H1 (cell line): ENCODE results near the gene UBTD1. TPM values are rescaled to one million over a fixed set of nuclear protein-coding genes. Genes with fewer than 3 reads are reported as not detected.

ENCODE experiments used
- CTCF ChIA-PET: fragments of 300-600 bp; sonication (Branson Sonifier 250); formaldehyde crosslinking; loops from one replicate; lab custom pipeline; 2021; ENCODE audit not compliant: partially characterized antibody; lab: Charles Lee
- POLR2A ChIA-PET: fragments of 300-600 bp; sonication (Branson Sonifier 250); formaldehyde crosslinking; loops from one replicate; lab custom pipeline; 2021; ENCODE audit warnings: inconsistent platforms; ENCODE audit not compliant: partially characterized antibody; lab: Charles Lee
- DNase-seq, 2 experiments: peaks; one replicate each; pipeline versions ENCODE4 v3.0.0 to v3.0.0-alpha.2; 2010 to 2022; ENCODE audit warnings: low spot score in 2 of 2, low read depth in 1 of 2, mixed read lengths in 1 of 2
- FAIRE-seq: peaks from 2 replicates; lab custom pipeline; 2011; peaks lifted over from hg19 to GRCh38; lab: Jason Lieb, UNC
- H2AFZ ChIP-seq: 2 replicates; pipeline ENCODE4 v1.8.1; 2012; ENCODE audit warnings: low read length, inconsistent platforms
- H2AK5ac ChIP-seq: 2 replicates; pipeline ENCODE4 v1.6.1; 2013; ENCODE audit warnings: low read depth, low read length
- H2BK120ac ChIP-seq: replicated peaks from 2 replicates; pipeline ENCODE3; 2013; ENCODE audit warnings: low read depth, low read length, inconsistent platforms
- H2BK12ac ChIP-seq: 2 replicates; pipeline ENCODE4 v1.6.1; 2013; ENCODE audit warnings: low read depth, low read length
- H2BK15ac ChIP-seq: 2 replicates; pipeline ENCODE4 v1.6.1; 2013; ENCODE audit warnings: low read length
- H2BK20ac ChIP-seq: 2 replicates; pipeline ENCODE4 v1.6.1; 2013; ENCODE audit warnings: low read length
- H2BK5ac ChIP-seq: 2 replicates; pipeline ENCODE4 v1.6.1; 2013; ENCODE audit warnings: low read depth, low read length
- H3K14ac ChIP-seq: 2 replicates; pipeline ENCODE4 v1.6.1; 2013; ENCODE audit warnings: inconsistent platforms; ENCODE audit not compliant: insufficient read length
- H3K18ac ChIP-seq: 2 replicates; pipeline ENCODE4 v1.6.1; 2013; ENCODE audit warnings: low read length; ENCODE audit errors: extremely low read depth
- H3K23ac ChIP-seq: 2 replicates; pipeline ENCODE4 v1.6.1; 2013; ENCODE audit warnings: inconsistent platforms; ENCODE audit not compliant: insufficient read length
- H3K23me2 ChIP-seq: 2 replicates; pipeline ENCODE4 v1.6.1; 2013; ENCODE audit warnings: low read depth, low read length
- H3K27ac ChIP-seq: 2 replicates; pipeline ENCODE4 v1.6.1; 2011; ENCODE audit warnings: low read depth, low read length, inconsistent platforms
- H3K27me3 ChIP-seq, 4 experiments: replicated peaks in 1 of 4; 1 replicate in 1 of 4; 2 replicates in 3 of 4; pipeline versions ENCODE4 v1.6.1 to v1.8.1; 2011 to 2013; ENCODE audit warnings: low read length in 3 of 4, mild to moderate bottlenecking in 3 of 4, inconsistent platforms in 2 of 4, mixed read lengths in 2 of 4, moderate library complexity in 1 of 4; ENCODE audit not compliant: control insufficient read depth in 3 of 4, insufficient read depth in 3 of 4; ENCODE audit errors: extremely low read depth in 1 of 4
- H3K36me3 ChIP-seq, 4 experiments: 2 replicates each; pipeline versions ENCODE4 v1.6.1 to v1.8.1; 2011 to 2013; ENCODE audit warnings: mild to moderate bottlenecking in 4 of 4, low read length in 3 of 4, moderate library complexity in 2 of 4, control low read depth in 1 of 4, inconsistent platforms in 1 of 4; ENCODE audit not compliant: insufficient read depth in 4 of 4, control insufficient read depth in 2 of 4
- H3K4ac ChIP-seq: replicated peaks from 2 replicates; pipeline ENCODE3; 2013; ENCODE audit warnings: low read length, low read depth, mixed read lengths, inconsistent platforms; ENCODE audit not compliant: insufficient read length
- H3K4me1 ChIP-seq, 4 experiments: replicated peaks in 1 of 4; 1 replicate in 1 of 4; 2 replicates in 3 of 4; pipeline versions ENCODE4 v1.6.1 to v1.8.1; 2011 to 2013; ENCODE audit warnings: low read length in 3 of 4, inconsistent platforms in 2 of 4, mixed read lengths in 1 of 4; ENCODE audit not compliant: insufficient read depth in 4 of 4, control insufficient read depth in 3 of 4
- H3K4me2 ChIP-seq, 2 experiments: 2 replicates each; pipeline versions ENCODE4 v1.6.1 to v1.8.1; 2011 to 2013; ENCODE audit warnings: low read depth in 2 of 2, low read length in 2 of 2, control low read depth in 1 of 2, inconsistent platforms in 1 of 2, mild to moderate bottlenecking in 1 of 2; ENCODE audit not compliant: insufficient read depth in 1 of 2
- H3K4me3 ChIP-seq, 4 experiments: fragments of 200-600, 300-600 bp in 1 of 4; sonication (generic), shearing (Covaris generic), sonication (Bioruptor Twin) in 1 of 4; 2 replicates each; pipeline versions ENCODE4 v1.5.1 to v1.8.1; 2011 to 2016; ENCODE audit warnings: low read length in 4 of 4, low read depth in 3 of 4, control low read depth in 2 of 4, inconsistent platforms in 2 of 4, mild to moderate bottlenecking in 2 of 4, mixed read lengths in 1 of 4, moderate library complexity in 1 of 4; ENCODE audit not compliant: insufficient read depth in 2 of 4; ENCODE audit errors: extremely low read depth in 1 of 4
- H3K56ac ChIP-seq: replicated peaks from 2 replicates; pipeline ENCODE3; 2013; ENCODE audit warnings: low read depth, mild to moderate bottlenecking, mixed read lengths, low read length, inconsistent platforms; ENCODE audit not compliant: insufficient read length
- H3K79me1 ChIP-seq: 2 replicates; pipeline ENCODE4 v1.6.1; 2013; ENCODE audit warnings: low read depth, low read length, control low read depth
- H3K79me2 ChIP-seq, 2 experiments: 2 replicates each; pipeline versions ENCODE4 v1.6.1 to v1.8.1; 2012 to 2013; ENCODE audit warnings: low read length in 2 of 2, mild to moderate bottlenecking in 2 of 2, inconsistent platforms in 1 of 2; ENCODE audit not compliant: insufficient read depth in 2 of 2, control insufficient read depth in 1 of 2
- H3K9ac ChIP-seq, 4 experiments: replicated peaks in 1 of 4; 1 replicate in 1 of 4; 2 replicates in 3 of 4; pipeline versions ENCODE4 v1.6.1 to v1.8.1; 2011 to 2013; ENCODE audit warnings: low read depth in 3 of 4, low read length in 3 of 4, control low read depth in 2 of 4, mild to moderate bottlenecking in 2 of 4, moderate library complexity in 2 of 4, inconsistent platforms in 1 of 4; ENCODE audit errors: extremely low read depth in 1 of 4
- H3K9me3 ChIP-seq, 2 experiments: 2 replicates each; pipeline versions ENCODE4 v1.6.1 to v1.8.1; 2012 to 2013; ENCODE audit warnings: mild to moderate bottlenecking in 2 of 2, moderate library complexity in 2 of 2, control low read depth in 1 of 2, inconsistent platforms in 1 of 2, low read depth in 1 of 2, low read length in 1 of 2, mixed read lengths in 1 of 2; ENCODE audit not compliant: insufficient read depth in 2 of 2
- H4K20me1 ChIP-seq, 2 experiments: replicated peaks in 1 of 2; 2 replicates each; pipeline versions ENCODE3 to v1.8.1; 2011 to 2013; ENCODE audit warnings: inconsistent platforms in 2 of 2, low read length in 2 of 2, mild to moderate bottlenecking in 1 of 2; ENCODE audit not compliant: insufficient read depth in 2 of 2, control insufficient read depth in 1 of 2
- H4K5ac ChIP-seq: 2 replicates; pipeline ENCODE4 v1.6.1; 2013; ENCODE audit warnings: low read length, low read depth, mixed read lengths, inconsistent platforms; ENCODE audit not compliant: insufficient read length
- H4K8ac ChIP-seq: 2 replicates; pipeline ENCODE4 v1.8.0; 2013; ENCODE audit warnings: mild to moderate bottlenecking, moderate library complexity, low read length, inconsistent platforms; ENCODE audit not compliant: insufficient read depth; ENCODE audit errors: extremely low read depth
- H4K91ac ChIP-seq: replicated peaks from 2 replicates; pipeline ENCODE3; 2013; ENCODE audit warnings: low read length, mixed read lengths, inconsistent platforms; ENCODE audit not compliant: insufficient read length
- BACH1 ChIP-seq: IDR thresholded peaks from 2 replicates; pipeline ENCODE4 v1.6.1; 2012; ENCODE audit warnings: low read length, improper control_type of control experiment
- CREB1 ChIP-seq: IDR thresholded peaks from 2 replicates; pipeline ENCODE4 v1.6.1; 2012; ENCODE audit warnings: inconsistent platforms
- CTBP2 ChIP-seq: IDR thresholded peaks from 2 replicates; pipeline ENCODE4 v1.7.0; 2011; ENCODE audit warnings: borderline replicate concordance, mild to moderate bottlenecking, moderate library complexity, mixed read lengths, low read length; ENCODE audit not compliant: insufficient read depth, insufficient read length
- CTCF ChIP-seq, 3 experiments: IDR thresholded peaks; 1 replicate in 2 of 3; 2 replicates in 1 of 3; pipeline versions ENCODE4 v1.5.1 to v1.6.1; 2011; ENCODE audit warnings: low read length in 3 of 3, mild to moderate bottlenecking in 3 of 3, inconsistent platforms in 2 of 3, low read depth in 1 of 3, moderate library complexity in 1 of 3; ENCODE audit not compliant: insufficient read depth in 1 of 3; ENCODE audit errors: control extremely low read depth in 1 of 3
- JUND ChIP-seq: IDR thresholded peaks from 2 replicates; pipeline ENCODE4 v1.6.1; 2011; ENCODE audit warnings: mild to moderate bottlenecking, improper control_type of control experiment, low read length
- POU5F1 ChIP-seq: IDR thresholded peaks from 2 replicates; pipeline ENCODE4 v1.6.1; 2011; ENCODE audit warnings: low read depth, mild to moderate bottlenecking, low read length, moderate library complexity
- RNF2 ChIP-seq: fragments of 200-900, 300-1000 bp; sonication (generic); IDR thresholded peaks from 2 replicates; pipeline ENCODE4 v1.7.1; 2016; ENCODE audit warnings: borderline replicate concordance, low read depth, mild to moderate bottlenecking, antibody characterized with exemption, low read length; ENCODE audit not compliant: poor library complexity, severe bottlenecking; ENCODE audit errors: missing control alignments
- SIX5 ChIP-seq: IDR thresholded peaks from 2 replicates; pipeline ENCODE4 v1.6.1; 2011; ENCODE audit warnings: mild to moderate bottlenecking, low read depth, low read length
- TBP ChIP-seq: IDR thresholded peaks from 2 replicates; pipeline ENCODE4 v1.6.1; 2011; ENCODE audit warnings: low read depth, low read length, improper control_type of control experiment
- WGBS, 2 experiments: shearing (Covaris generic) in 1 of 2; methylation state at CpG; one replicate each; pipeline versions ENCODE4 v1.1.6 to v1.1.7; 2013 to 2015; ENCODE audit warnings: low lambda C conversion rate in 2 of 2, mixed read lengths in 2 of 2, inconsistent platforms in 1 of 2, low coverage in 1 of 2, missing lambda C conversion rate in 1 of 2; ENCODE audit not compliant: insufficient replicate concordance in 2 of 2, insufficient coverage in 1 of 2, insufficient read length in 1 of 2; ENCODE audit errors: extremely low coverage in 1 of 2, missing lambda C conversion rate in 1 of 2; 5-methylcytosine and 5-hydroxymethylcytosine counted together
- polyA plus RNA-seq, 7 experiments: library from polyadenylated mRNA; depleted of rRNA in 3 of 7; stranded (reverse) in 5 of 7; unstranded in 2 of 7; fragments of >200 nt in 5 of 7; fragments of 200-250 nt in 2 of 7; gene quantifications; 1 replicate in 5 of 7; 2 replicates in 1 of 7; 4 replicates in 1 of 7; pipeline versions ENCODE4 v1.2.1 to v1.2.3, GENCODE V29; 2011 to 2013; ENCODE audit warnings: missing spikeins in 2 of 7, mixed read lengths in 2 of 7
- total RNA-seq: library from RNA; stranded (reverse); fragmentation: NEBNext Ultra II Directional; extraction: Animal tissue kit (Norgen Biotek cat#: 25700); gene quantifications from 2 replicates; pipeline ENCODE4 v1.2.1, GENCODE V29; 2021

UBTD1 gene
- total and polyA plus RNA-seq, 2 of the 8 experiments (the other 6 are each of a cell fraction or from before 2014, with no cell fraction given) = 22.3 to 36.2 TPM

GRCh38 chr10:97593421-97593820 is 94.7 kb downstream of the UBTD1 start:
- H3K27me3 ChIP-seq = no peaks in the 10 kb centered on the region
- ChIA-PET POLR2A (no interaction called here), CTCF (interaction anchor here (1.2 kb wide), 1 partner anchor 21 kb away, joined by 5 read pairs; the partner anchor contains the start of gene ANKRD2)
- no peaks in the 10 kb centered on the region for H3K4me1 ChIP-seq
- H2BK15ac ChIP-seq = no peak overlapping the region
- H4K20me1 ChIP-seq = no peaks in the 10 kb centered on the region
- H3K18ac ChIP-seq = no peak overlapping the region
- no peak overlapping the region for H2AK5ac ChIP-seq
- H3K36me3 ChIP-seq = no peaks in the 10 kb centered on the region
- DNase-seq = no peak
- H3K4me2 ChIP-seq = no peak overlapping the region
- 95% methylated on average over 4 of the region's 4 CpGs; no CpG with 5 or more reads in 1 of the 2 experiments for WGBS, 2 experiments
- H2AFZ ChIP-seq = no peak overlapping the region
- H2BK120ac ChIP-seq = no peak overlapping the region
- no peak overlapping the region for H4K8ac ChIP-seq
- H3K23me2 ChIP-seq = peaks cover 1% of the 10 kb centered on the region; the same call in 1 of the 2 replicates
- H3K4me3 ChIP-seq = no peak overlapping the region
- no peak overlapping the region for H3K27ac ChIP-seq
- no peak overlapping the region for H3K4ac ChIP-seq
- no peaks in the 10 kb centered on the region for H3K9me3 ChIP-seq
- no peak overlapping the region for H3K23ac ChIP-seq
- H3K79me2 ChIP-seq = no peaks in the 10 kb centered on the region
- FAIRE-seq = no peak
- H2BK12ac ChIP-seq = no peak overlapping the region
- TF ChIP-seq RNF2 (no peak), CTCF (IDR thresholded peaks at IDR 0.05; ENCODE audit: control extremely low read depth in 1 of 3, insufficient read depth in 1 of 3, low read depth in 1 of 3, low read length in 3 of 3) (no peak), SIX5 (no peak), CREB1 (no peak), JUND (no peak), CTBP2 (no peak), POU5F1 (no peak), TBP (no peak), BACH1 (no peak)
- H3K9ac ChIP-seq = no peak overlapping the region
- no peak overlapping the region for H3K14ac ChIP-seq
- H3K79me1 ChIP-seq = no peaks in the 10 kb centered on the region
- no peak overlapping the region for H4K91ac ChIP-seq
- no peak overlapping the region for H4K5ac ChIP-seq
- no peak overlapping the region for H3K56ac ChIP-seq
- no peak overlapping the region for H2BK20ac ChIP-seq
- no peak overlapping the region for H2BK5ac ChIP-seq
